ENCODE data around the gene ACAP2.

ACAP2 gene

DNA sequence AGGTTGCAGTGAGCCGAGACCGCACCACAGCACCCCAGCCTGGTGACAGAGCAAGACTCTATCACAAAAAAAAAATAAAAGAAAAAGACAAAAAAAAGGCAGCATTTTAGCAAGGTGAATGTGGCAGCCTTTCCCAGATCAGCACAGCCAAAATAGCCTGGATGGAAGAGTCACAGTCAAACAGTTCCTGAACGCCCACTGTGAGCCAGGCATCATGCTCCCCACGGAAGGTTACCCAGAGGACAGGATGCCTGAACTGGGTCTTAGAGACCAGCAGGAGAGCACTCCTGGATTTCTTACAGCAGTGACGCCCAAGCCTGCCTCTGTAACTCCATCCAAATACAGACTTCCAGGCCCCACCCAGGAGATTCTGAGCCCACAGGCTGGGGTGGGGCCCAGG, 176.4 kb downstream of the ACAP2 start:
- no peaks in the 10 kb centered on the region for H3K27me3 ChIP-seq (ENCODE audit: insufficient read depth, poor library complexity, severe bottlenecking)
- TF ChIP-seq, protein P1, sequence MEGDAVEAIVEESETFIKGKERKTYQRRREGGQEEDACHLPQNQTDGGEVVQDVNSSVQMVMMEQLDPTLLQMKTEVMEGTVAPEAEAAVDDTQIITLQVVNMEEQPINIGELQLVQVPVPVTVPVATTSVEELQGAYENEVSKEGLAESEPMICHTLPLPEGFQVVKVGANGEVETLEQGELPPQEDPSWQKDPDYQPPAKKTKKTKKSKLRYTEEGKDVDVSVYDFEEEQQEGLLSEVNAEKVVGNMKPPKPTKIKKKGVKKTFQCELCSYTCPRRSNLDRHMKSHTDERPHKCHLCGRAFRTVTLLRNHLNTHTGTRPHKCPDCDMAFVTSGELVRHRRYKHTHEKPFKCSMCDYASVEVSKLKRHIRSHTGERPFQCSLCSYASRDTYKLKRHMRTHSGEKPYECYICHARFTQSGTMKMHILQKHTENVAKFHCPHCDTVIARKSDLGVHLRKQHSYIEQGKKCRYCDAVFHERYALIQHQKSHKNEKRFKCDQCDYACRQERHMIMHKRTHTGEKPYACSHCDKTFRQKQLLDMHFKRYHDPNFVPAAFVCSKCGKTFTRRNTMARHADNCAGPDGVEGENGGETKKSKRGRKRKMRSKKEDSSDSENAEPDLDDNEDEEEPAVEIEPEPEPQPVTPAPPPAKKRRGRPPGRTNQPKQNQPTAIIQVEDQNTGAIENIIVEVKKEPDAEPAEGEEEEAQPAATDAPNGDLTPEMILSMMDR (IDR thresholded peaks at IDR 0.05; ENCODE audit: insufficient read depth, low read length): no peak
- no peak for TF ChIP-seq GABPA (IDR thresholded peaks at IDR 0.05; ENCODE audit: low read depth)
- DNase-seq (ENCODE audit: low read depth in 1 of 2, low spot score in 1 of 2): no peak
- no peak overlapping the region for H3K27ac ChIP-seq (replicated peaks)
- H3K4me3 ChIP-seq (replicated peaks; ENCODE audit: insufficient read depth, low read length): no peak overlapping the region

DNA sequence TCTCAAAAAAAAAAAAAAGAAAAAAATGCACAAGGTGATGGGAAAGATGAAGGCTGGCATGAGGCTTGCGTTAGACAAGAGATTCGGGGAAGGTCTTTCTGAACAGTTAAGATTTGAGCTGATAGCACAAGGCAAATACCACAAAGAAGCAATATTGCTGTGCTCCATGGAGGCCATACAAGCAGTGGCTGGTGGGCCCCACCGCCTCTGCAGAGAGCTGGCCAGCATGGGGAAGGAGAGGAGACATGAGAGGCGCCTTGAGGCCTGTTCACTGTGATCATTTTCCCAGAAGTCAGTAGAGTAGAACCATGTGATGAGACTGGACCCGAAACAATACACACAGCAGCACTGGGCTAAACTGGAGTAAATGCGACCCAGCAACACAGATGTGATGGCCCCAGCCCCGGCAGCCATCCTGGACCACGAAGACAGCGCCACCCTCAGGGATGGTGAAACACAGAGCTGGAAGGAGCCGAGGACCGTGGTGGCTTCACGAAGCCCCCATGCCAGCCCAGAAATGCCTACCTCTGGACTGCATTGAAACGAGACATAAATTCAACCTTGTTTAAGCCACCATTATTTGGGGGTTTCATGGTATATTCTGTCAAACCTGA, 177.3 kb downstream of the ACAP2 start:
- Histone ChIP-seq H3K27me3 (ENCODE audit: insufficient read depth, poor library complexity, severe bottlenecking) (no peaks in the 10 kb centered on the region), H3K4me3 (replicated peaks; ENCODE audit: insufficient read depth, low read length) (no peak overlapping the region), H3K27ac (replicated peaks) (no peak overlapping the region)
- no peak for TF ChIP-seq POLR2AphosphoS5 (IDR thresholded peaks at IDR 0.05; ENCODE audit: low read depth)
- TF ChIP-seq, protein P2, sequence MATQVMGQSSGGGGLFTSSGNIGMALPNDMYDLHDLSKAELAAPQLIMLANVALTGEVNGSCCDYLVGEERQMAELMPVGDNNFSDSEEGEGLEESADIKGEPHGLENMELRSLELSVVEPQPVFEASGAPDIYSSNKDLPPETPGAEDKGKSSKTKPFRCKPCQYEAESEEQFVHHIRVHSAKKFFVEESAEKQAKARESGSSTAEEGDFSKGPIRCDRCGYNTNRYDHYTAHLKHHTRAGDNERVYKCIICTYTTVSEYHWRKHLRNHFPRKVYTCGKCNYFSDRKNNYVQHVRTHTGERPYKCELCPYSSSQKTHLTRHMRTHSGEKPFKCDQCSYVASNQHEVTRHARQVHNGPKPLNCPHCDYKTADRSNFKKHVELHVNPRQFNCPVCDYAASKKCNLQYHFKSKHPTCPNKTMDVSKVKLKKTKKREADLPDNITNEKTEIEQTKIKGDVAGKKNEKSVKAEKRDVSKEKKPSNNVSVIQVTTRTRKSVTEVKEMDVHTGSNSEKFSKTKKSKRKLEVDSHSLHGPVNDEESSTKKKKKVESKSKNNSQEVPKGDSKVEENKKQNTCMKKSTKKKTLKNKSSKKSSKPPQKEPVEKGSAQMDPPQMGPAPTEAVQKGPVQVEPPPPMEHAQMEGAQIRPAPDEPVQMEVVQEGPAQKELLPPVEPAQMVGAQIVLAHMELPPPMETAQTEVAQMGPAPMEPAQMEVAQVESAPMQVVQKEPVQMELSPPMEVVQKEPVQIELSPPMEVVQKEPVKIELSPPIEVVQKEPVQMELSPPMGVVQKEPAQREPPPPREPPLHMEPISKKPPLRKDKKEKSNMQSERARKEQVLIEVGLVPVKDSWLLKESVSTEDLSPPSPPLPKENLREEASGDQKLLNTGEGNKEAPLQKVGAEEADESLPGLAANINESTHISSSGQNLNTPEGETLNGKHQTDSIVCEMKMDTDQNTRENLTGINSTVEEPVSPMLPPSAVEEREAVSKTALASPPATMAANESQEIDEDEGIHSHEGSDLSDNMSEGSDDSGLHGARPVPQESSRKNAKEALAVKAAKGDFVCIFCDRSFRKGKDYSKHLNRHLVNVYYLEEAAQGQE (IDR thresholded peaks at IDR 0.05; ENCODE audit: insufficient replicate concordance, low read depth): no peak
- TF ChIP-seq, protein P1 (IDR thresholded peaks at IDR 0.05; ENCODE audit: insufficient read depth, low read length): no peak
- TF ChIP-seq SPI1 (IDR thresholded peaks at IDR 0.05; ENCODE audit: borderline replicate concordance, low read depth): no peak
- no peak for TF ChIP-seq GABPA (IDR thresholded peaks at IDR 0.05; ENCODE audit: low read depth)
- DNase-seq (ENCODE audit: low read depth in 1 of 2, low spot score in 1 of 2): no peak

DNA sequence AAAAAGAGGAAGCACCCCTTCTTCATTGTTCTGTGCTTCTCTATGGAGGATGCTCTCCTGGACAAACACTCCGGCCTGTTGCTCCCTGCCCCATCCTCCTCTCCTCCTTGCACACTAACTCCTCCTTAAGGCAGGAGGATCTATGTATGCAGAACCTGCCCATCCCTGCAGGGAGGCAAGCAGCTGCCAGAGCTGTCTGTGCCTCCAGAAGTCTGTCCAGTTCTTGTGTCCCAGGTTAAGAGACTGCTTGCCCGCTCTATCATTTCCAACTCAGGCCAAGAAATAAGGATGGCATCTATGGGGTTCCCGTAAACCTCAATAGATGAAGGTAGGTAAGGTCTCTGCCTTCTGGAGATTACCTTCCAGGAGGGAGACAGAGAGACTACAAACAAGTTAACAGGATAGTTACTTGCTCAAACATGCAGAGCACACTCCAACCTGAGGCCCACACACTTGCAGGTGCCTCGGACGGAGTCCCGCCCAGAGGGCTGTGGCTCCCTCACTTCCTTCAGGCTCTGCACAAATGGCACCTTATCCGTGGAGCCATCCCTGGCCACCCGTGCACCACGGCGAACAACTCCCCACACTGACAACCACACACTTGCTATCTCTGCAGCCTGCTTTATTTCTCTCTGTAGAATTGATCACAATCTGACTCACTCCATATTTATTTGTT, 178.8 kb downstream of the ACAP2 start:
- no peak overlapping the region for H3K4me3 ChIP-seq (replicated peaks; ENCODE audit: insufficient read depth, low read length)
- TF ChIP-seq, protein P1 (IDR thresholded peaks at IDR 0.05; ENCODE audit: insufficient read depth, low read length): no peak
- TF ChIP-seq SPI1 (IDR thresholded peaks at IDR 0.05; ENCODE audit: borderline replicate concordance, low read depth) (no peak), POLR2AphosphoS5 (IDR thresholded peaks at IDR 0.05; ENCODE audit: low read depth) (no peak), GABPA (IDR thresholded peaks at IDR 0.05; ENCODE audit: low read depth) (no peak)
- TF ChIP-seq, protein P2 (IDR thresholded peaks at IDR 0.05; ENCODE audit: insufficient replicate concordance, low read depth): no peak
- H3K27me3 ChIP-seq (ENCODE audit: insufficient read depth, poor library complexity, severe bottlenecking): no peaks in the 10 kb centered on the region
- no peak overlapping the region for H3K27ac ChIP-seq (replicated peaks)
- DNase-seq (ENCODE audit: low read depth in 1 of 2, low spot score in 1 of 2): no peak
